HG03354 (cell line): Measurements from ENCODE around the gene MYL10.
"Not testable (repeated sequence)": the region's sequence is repeated elsewhere in the genome, so short reads cannot be mapped to it uniquely, and the experiment has no call there.

Source experiments
- ATAC-seq: cut with Tn5 transposase; IDR thresholded peaks from one replicate; pipeline ENCODE4 v1.9.1; 2021; ENCODE audit warnings: mild to moderate bottlenecking; ENCODE audit not compliant: unreplicated experiment, poor library complexity, severe bottlenecking

MYL10 gene

DNA sequence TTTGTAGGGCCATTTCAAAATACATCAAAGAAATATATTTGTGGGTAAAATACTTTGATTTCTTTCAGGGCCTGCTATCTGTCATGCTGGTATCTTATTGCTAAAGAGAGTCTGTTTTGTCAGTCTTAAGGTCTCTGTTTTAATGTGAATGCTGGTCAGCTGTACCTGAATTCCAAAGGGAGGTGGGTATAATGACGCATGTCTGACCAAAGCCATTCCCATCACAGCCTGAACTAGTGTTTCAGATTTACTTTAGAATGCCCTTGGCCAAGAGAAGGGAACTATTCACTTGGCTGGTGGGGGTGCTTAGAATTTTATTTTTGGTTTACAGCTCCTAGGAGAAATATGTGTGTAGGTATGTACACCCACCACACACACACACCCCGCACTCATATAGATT, 30.6 kb upstream of the MYL10 start:
- ATAC-seq = no peak

- ATAC-seq = no peak
Measured at GRCh38 chr7:101657171-101657570, 28.1 kb upstream of the MYL10 start.

DNA sequence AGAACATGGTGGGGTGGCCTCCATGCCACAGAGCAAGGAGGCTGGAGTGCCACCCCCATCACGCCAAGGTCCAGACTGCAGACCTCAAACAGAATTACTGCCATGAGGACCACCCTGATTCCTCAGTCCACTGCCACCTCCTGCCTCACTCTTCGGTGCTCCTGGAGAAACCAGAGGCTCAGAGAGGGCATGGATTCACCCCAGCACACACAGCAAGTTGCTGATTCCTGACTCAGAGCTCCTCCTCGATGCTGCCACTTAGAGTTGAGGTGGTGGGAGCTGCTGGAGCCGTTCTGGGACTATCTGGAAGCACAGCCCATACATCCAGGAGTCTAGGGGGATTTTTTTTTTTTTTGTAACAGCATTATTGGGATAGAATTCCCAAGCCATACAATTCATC, 22.0 kb upstream of the MYL10 start:
- no peak for ATAC-seq

DNA sequence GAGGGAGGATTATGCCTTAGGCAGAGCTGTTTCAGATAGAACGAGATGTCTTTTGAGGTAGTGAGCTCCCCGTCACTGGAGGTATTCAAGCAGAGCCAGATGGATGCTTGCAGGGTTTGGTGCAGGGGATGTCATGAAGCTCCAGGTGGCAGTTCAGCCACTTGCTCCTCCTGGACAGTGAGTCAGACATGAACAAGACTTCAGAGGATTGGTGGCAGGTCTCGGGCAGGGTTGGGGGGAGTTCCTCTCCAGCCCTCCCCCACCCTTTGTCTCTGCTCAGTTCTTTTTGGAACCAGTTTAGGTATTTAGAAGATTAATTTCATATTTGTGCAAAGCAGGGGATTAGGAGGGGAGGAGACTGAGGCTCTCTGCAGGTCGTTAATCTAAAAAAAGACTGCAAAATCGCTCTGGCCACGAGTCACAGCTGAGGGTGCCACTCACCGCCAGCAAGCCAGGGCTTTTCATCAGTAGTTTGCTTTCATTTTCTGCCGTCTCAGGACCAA, 21.5 kb upstream of the MYL10 start:
- no peak for ATAC-seq

DNA sequence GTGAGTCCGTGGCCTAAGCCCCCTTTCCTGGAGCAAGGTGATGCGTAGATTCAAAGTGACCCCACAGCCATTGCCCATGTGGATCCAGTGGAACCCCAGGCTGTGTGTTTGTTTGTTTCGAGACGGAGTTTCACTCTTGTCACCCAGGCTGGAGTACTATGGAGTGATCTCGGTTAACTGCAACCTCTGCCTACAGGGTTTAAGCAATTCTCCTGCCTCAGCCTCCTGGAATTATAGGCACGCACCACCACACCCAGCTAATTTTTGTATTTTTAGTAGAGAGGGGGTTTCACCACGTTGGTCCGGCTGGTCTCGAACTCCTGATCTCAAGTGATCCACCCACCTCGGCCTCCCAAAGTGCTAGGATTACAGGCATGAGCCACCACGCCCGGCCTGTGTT, 18.8 kb upstream of the MYL10 start:
- ATAC-seq = not testable (repeated sequence)

DNA sequence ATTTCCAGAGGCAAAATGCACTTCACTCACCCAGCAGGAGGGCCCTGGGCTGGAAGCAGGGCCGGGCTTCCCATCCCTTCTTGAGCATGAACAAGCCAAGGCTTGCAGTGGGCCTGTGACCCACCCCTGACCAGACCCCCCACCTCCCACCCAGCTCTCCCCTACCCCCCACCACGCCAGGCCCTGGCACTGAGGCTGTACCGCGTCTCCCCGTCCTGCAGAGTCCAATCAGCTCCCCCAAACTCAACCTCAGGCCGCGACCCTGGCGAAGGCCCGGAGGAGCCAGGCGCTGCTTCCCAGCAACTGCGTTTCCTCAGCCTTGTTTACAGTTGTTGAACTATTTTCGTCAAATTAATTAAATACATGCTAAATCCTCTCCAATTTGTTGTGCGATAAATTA, 16.9 kb upstream of the MYL10 start:
- ATAC-seq = no peak

- no peak for ATAC-seq
Measured at GRCh38 chr7:101644879-101645278, 15.8 kb upstream of the MYL10 start.

DNA sequence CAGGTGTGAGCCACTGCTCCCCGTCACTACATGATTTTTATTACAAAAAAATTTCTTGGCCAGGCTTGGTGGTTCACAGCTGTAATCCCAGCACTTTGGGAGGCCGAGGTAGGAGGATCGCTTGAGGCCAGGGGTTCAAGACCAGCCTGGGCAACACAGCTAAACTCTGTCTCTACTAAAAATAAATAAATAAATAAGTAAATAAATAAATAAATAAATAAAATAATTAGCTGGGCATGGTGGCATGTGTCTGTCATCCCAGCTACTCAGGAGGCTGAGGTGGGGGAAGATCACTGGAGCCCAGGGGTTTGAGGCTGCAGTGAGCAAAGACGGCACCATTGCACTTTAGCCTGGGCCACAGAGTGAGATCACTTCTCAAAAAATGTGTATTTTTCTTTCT, 10.0 kb upstream of the MYL10 start:
- not testable (repeated sequence) for ATAC-seq

DNA sequence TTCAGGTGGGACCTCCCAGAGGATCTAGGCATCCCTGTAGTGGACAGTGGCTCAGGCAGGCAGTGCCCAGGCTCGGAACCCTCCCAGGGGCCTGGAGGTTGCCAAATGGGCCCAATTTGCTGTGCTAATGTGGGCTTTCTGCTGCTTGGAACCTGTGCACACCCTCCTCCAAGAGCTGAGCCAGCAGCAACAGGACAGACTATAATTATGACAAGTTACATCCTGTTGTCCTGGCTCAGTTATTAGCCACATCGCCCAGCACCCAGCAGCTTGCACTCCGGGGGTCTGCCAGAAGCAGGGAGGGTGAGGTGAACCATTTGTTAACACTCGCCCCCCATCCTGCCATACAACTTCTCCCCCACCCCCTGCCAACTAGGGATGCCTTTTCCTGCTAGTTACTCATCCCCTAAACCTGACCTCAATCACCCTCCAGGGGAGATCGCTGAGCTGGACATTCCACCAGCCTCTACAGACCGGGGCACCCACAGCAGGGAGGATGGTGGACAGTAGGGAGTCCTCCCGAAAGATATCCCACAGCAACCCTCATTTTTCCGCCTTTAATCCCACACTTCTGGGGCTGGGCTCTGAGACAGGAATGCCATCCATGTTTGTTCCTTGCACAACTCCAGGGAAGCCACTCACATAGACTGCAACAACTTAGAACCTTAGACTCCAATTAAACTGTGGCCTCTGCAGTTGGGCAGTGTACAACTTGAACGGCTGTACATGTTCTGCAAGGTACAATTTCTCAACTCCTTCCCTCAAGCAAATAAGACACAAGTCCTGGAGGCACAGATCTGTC, 7.9 kb upstream of the MYL10 start:
- ATAC-seq = no peak

- no peak for ATAC-seq
Measured at GRCh38 chr7:101635484-101635883, 6.4 kb upstream of the MYL10 start.

DNA sequence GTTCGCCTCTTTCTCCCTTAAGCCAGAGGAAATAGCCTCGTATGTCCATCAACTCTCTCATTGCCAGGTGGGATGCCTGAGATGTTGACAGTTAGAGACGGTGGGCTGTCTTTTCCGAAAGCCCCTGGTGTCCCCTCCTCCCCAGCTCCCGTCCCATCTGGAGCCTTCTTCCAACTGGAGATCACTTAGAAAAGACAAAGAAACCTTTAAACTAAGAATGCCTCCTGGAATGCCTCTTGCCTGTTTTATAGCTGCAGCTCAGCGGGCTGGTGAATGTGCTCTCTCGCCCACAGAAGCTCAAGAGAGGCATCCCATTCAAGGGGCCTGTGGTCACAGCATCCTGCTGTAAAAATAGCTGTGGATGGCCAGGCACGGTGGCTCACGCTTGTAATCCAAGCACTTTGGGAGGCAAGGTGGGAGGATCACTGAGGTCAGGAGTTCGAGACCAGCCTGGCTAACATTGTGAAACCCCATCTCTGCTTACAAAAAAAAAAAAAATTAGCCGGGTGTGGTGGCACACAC, 5.2 kb upstream of the MYL10 start:
- no peak for ATAC-seq

- no peak for ATAC-seq
Measured at GRCh38 chr7:101633511-101633910, 4.4 kb upstream of the MYL10 start.

DNA sequence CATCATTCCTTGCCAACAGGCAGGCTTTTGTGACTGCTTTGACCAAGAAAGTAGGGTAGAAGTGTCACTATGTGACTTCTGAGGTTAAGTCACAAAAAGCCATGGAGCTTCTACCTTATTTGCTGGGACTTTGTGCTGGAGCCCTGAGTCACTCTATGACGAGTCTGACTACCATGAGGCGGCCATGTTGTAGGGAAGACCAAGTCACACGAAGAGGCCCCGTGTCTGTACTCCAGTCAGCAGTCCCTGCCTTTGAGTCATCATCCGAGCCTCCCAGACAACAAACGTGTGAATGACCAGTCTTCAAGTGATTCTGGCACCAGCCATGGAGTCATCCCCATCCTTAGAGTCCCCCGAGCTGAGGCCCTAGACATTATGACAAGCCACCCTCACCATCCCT, 3.5 kb upstream of the MYL10 start:
- no peak for ATAC-seq

DNA sequence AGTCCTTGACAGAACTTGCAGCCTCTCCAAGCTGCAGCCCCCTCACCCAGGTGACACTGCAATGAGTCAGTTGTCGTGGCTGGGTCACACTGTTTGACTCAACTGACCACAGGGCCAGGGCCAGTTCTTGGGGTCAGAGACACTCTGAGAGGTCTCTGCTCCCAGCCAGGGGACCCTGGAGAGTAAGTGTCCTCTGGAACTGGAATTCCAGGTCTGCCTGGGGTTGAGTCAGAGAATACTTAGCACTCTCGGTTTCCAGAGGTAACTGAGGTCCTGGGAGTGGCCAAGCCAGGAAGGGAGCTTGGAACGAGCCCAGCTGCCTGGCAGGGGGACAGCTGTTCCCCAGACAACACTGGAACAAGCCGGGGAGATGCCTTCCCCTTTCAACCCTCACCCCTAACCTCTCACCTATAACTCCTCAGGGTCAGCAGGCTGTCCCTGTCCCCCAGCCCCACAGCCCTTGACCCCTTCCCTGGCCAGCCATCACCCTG, 2.2 kb upstream of the MYL10 start:
- ATAC-seq = no peak

- no peak for ATAC-seq
Measured at GRCh38 chr7:101630591-101630990, 1.5 kb upstream of the MYL10 start.

DNA sequence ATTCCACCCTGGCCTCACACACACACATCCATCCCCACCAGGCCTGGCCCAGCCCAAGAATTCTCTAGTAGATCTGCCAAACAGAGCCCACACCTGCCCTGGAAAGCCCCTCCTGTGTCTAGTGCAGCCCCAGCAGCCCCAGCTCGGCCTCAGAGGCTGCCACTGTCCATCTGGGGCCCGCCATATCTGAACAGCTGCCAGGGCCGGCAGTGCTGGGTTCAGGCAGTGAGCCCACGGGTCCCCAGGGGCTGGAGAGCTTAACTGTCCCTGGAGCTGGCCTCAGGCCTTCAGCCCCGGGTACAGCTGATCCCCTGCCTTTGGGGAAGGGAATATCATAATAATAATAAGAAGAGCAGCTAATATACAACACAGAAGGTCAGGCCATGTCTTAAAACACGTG, 574 bp downstream of the MYL10 start:
- no peak for ATAC-seq

GRCh38 chr7:101626758-101627157, 2.3 kb downstream of the MYL10 start:
- ATAC-seq = no peak

- no peak for ATAC-seq
Measured at GRCh38 chr7:101626069-101626671, 2.9 kb downstream of the MYL10 start.

GRCh38 chr7:101625031-101625791, 3.9 kb downstream of the MYL10 start:
- ATAC-seq = no peak

DNA sequence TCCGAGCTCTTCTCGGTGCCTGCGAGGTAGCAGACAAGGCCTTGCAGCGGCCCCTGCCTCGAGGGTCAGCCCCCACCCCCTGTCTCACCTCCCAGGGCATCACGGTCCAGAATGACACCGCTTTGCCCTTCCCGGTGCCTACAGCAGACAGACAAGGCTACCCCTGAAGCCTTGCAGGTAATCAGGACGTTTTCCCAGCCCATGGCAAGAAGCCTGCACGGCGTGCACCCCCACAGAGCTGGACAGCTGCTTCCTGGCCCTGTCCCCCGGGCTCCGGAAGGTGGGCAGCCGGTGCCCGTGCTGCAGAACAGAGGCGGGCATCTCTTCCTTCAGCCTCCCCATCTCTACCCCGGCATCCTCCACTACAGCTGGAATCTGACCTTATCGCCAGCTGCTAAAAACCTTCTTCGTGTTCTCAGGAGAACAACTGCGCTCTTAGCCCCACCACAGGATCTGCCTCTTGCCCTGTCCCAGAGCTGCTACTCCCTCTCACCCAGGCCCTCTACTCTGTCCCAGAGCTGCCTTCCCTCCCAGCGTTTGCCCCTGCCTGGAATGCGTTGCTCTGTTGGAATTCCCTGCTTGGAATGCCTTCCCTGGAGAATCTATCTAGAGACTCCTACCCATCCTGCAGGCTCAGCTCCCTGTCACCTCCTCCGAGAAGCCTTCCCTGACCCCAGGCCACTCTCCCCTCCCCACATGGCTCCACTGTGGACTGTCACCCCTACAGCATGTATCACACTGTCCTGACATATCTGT, 4.7 kb downstream of the MYL10 start:
- ATAC-seq = no peak
